Ecto neural progenitor cell (in vitro differentiated cells): Measurements from ENCODE around the gene L3MBTL4.
"Not testable (repeated sequence)": the region's sequence is repeated elsewhere in the genome, so short reads cannot be mapped to it uniquely, and the experiment has no call there.

Experiments used
- DNase-seq: peaks from one replicate; pipeline ENCODE4 v3.0.0-alpha.2; 2018; ENCODE audit warnings: low spot score

Gene L3MBTL4

DNA sequence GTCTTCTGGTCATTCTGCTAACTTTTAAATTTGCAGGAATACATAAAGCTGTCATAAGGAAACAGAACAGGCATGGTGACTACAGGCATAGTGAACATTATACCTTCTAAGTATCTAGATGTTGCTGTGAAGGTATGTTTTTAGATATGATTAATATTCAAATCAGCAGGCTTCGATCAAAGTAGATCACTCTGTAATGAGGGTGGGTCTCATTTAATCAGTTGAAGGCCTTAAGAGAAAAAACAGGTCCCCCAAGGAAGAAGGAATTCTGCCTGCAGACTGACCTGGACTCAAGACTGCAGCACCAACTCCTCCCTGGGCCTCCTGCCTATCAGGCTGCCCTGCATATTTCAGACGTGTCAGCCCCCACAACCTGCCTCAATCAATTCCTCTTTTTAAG lies 104.0 kb downstream of the L3MBTL4 start:
- no peak for DNase-seq

- no peak for DNase-seq
Measured at GRCh38 chr18:6297875-6298274, 116.8 kb downstream of the L3MBTL4 start.

DNA sequence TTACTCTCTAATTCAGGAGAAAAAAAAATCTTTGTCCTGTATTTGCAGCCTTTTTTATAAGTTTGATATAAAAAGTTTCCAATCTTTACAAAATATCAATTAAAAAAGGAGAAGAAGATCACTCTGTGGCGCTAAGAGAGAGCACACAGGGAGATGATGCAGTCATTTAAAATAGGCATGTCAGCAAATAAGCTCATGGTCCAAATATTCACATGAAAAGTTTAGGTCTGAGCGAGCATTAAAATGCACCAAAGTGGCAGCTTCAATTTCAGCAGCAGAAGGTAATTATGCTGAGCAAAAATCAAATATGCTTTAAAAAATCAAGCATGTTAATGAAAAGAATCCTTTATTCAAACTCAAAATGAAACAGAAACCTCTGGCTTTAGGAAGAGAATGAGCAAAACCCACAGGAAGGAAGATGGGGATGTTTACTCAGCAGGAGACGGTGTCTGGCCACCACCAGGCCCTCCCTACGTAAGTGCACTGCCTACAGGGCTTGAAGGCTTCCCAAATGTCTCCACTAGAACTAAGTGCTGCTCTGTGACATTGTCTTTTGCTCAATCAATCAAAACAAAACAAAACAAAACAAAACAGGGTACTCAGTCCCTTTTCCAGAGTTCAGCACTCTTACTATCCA lies 120.4 kb downstream of the L3MBTL4 start:
- no peak for DNase-seq

DNA sequence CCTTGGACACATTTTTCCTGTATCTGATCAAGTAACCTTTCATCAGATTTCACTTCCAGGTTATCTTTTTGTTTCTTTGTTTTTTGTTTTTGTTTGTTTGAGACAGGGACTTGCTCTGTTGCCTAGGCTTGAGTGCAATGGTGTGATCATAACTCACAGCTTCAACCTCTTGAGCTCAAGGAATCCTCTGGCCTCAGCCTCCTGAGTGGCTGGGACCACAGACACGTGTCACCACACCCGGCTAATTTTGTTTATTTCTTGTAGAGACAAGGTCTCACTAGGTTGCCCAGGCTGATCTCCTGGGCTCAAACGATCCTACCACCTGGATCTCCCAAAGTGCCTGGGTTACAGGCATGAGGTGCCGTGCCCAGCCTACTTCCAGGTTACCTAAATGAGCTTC lies 124.9 kb downstream of the L3MBTL4 start:
- DNase-seq: no peak

DNA sequence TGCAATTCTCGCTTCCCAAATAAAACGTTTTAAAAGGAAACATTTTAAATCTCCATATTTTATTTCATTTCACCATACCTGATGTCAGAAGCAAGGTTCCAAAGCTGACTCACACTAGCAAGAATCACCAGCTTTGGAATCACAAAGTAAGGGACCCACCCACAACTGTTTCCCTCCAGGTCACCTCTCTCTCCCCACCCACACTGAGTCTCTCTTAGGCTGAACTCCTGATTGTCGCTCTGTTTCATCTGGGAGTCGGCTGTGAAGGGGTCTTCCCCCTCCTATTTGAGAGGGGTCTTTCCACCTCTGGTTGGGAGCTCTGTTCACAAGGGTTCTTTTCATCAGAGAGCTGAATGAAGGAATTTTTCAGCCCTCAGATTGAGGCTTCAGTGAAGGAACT lies 128.1 kb downstream of the L3MBTL4 start:
- no peak for DNase-seq

DNA sequence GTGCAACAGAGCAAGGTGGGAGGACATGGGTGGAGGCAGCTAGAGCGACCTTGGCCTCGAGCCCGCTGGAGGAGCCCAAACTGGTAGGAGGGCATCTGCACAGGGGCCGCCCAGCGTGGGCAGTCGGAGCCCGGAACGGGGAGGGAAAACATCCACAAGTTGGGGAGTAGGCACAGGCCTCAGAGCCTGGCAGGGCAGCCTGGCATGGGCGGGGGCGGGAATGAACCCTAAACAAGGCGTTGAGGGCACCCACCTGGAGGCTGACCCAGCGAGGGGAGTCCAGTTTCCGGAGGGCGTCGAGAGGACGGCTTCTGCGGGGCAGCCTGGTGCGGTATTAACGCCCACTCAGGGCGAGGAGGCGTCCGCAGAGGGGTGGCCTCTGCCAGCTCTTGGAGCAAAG lies 129.9 kb downstream of the L3MBTL4 start:
- no peak for DNase-seq

DNA sequence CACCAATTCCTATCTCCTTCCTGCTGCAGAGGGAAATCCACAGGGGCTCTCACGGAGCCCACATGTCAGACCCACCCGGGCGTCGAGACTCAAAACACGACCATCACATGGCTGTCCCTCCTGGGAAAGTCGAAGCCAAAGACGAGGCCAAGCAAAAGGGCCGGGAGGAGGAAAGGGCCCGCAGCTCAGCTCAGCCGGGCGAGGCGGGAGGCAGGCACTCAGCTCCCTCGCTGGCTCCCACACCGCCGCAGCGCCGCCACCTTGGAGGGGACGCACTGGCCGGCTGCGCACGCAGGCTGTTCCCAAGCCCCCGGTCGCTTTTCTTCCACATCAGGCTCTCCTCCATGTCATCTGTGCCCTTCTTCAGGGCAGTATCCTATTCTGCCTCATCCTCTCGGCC lies 130.4 kb downstream of the L3MBTL4 start:
- no peak for DNase-seq

DNA sequence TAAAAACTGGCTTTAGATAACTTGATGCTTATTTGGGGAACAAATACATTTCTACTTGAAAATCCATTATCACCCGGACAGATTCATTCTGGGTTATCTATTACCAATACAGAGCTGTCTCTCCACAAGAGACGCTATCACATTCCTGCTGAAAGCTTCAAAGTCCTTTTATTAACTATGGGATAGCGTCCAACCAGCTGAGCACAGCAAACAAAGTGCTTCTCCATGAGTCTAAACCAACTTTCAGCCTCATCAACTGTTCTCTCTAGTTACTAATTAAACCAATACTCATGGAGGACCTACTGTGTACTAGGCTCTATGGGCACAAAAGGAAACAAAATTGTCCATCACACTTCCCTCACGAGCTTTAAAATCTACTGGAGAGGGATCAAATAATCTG lies 132.8 kb downstream of the L3MBTL4 start:
- DNase-seq: no peak

DNA sequence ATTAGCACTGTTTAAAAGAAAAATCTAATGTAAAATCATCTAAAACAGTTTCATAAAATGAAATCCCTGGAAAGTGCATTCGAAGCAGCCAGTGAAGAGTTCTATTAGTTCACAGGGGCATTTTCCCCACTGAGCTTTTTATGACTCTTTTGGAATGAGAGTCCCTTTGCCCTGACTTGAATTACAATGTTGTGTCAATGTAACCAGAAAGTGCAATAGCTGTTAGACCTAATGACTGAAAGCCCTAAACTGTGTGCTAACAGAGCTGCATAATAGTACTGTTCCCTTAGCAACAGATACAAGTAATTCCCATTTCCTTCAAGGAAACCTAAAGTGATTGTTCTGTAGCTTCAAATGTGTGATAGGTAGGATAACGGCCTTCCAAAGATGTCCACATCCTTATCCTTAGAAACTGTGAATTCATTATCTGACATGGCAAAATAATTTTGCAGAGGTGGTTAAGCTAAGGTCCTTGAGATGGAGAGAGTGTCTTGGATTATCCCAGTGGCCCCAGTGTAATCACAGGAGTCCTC lies 134.4 kb downstream of the L3MBTL4 start:
- no peak for DNase-seq

- no peak for DNase-seq
Measured at GRCh38 chr18:6279308-6279707, 135.4 kb downstream of the L3MBTL4 start.

- no peak for DNase-seq
Measured at GRCh38 chr18:6273423-6273822, 141.3 kb downstream of the L3MBTL4 start.

DNA sequence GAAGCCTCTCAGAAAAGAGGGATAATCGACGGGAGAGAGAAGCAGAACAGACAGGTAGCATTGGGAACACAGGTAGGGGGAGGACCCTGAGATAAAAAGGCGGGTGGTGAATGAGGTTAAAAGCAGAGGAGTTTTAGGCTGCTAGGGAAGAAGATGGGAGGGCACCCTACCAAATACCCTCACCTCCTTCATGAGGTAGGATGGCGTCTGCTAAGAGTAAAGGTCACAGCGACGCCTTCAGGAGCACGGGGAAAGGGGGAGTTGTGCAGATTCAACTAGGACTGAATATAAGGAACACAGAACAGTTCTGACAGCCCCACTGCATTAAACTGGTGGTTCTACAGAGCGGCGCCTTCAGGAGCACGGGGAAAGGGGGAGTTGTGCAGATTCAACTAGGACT lies 142.6 kb downstream of the L3MBTL4 start:
- not testable (repeated sequence) for DNase-seq

GRCh38 chr18:6271585-6271984 lies 143.1 kb downstream of the L3MBTL4 start:
- no peak for DNase-seq

GRCh38 chr18:6270771-6271216 lies 143.9 kb downstream of the L3MBTL4 start:
- DNase-seq: no peak

- no peak for DNase-seq
Measured at GRCh38 chr18:6269660-6270332, 144.9 kb downstream of the L3MBTL4 start.

- no peak for DNase-seq
Measured at GRCh38 chr18:6266212-6266611, 148.5 kb downstream of the L3MBTL4 start.

GRCh38 chr18:6261938-6262337 lies 152.8 kb downstream of the L3MBTL4 start:
- DNase-seq: no peak

DNA sequence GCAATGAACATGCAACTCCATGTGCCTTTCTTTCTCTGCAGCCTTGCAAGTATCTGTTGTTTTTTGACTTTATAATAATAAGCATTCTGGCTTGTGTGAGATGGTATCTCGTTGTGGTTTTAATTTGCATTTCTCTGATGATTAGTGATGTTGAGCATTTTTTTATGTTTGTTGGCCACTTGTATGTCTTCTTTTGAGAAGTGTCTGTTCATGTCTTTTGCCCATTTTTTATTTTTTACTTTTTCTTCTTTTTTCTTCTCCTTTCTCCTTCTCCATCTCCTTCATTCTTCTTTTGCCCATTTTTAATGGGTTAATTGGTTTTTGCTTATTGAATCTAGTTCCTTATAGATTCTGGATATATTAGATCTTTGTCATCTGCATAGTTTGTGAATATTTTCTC lies 155.4 kb downstream of the L3MBTL4 start:
- DNase-seq: not testable (repeated sequence)

GRCh38 chr18:6257950-6258349 lies 156.8 kb downstream of the L3MBTL4 start:
- DNase-seq: no peak

GRCh38 chr18:6256521-6256920 lies 158.2 kb downstream of the L3MBTL4 start:
- no peak for DNase-seq

DNA sequence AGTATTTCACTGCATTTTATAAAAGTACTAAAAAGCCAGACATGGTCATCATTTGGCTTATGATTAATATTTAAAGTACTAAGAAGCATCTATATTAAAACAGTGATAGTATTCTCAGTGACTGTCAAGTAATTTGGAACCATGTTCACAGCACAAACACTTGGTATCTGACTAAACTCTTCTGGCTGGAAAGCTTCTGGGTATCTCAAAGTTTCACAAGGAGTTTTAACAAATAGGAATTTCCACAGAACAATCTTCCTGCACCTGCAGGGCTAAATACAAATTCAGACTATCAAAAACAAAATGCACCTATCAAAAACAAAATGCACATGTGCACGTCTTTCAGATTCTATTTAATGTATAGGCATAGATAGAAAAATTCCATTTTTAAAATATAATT lies 158.8 kb downstream of the L3MBTL4 start:
- DNase-seq: no peak

GRCh38 chr18:6255116-6255705 lies 159.5 kb downstream of the L3MBTL4 start:
- no peak for DNase-seq

DNA sequence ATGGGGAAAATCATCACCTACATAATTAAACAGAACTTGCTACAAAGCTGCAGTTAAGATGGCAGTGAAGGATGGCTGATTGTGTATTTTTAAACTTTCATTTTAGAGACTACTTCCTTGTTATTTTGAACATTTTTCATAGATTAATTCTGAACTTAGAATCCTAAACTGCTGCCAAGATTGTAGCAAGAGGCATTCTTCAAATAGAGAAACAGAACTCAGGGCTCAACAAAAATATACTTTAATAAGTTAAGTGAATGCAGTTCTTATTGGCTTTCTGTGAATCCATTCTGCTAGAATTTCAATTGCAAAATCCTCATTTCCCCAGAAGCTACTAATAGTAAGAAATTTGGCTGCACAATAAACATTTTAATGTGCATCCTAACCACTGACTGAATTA lies 160.3 kb downstream of the L3MBTL4 start:
- DNase-seq: no peak
